HCT116 (cell line): ENCODE results near the gene COL23A1.

Experiments used
- ATF3 ChIP-seq: IDR thresholded peaks from 2 replicates; pipeline ENCODE4 v1.6.1; 2012
- CEBPB ChIP-seq: IDR thresholded peaks from 2 replicates; pipeline ENCODE4 v1.6.1; 2012; ENCODE audit warnings: low read depth
- EZH2phosphoT487 ChIP-seq: fragments of 200-600 bp; IDR thresholded peaks from 2 replicates; pipeline ENCODE4 v1.6.1; 2018; ENCODE audit warnings: antibody characterized with exemption, borderline replicate concordance
- POLR2AphosphoS5 ChIP-seq: IDR thresholded peaks from 2 replicates; pipeline ENCODE4 v1.6.1; 2011; ENCODE audit warnings: mild to moderate bottlenecking, low read depth, low read length, moderate library complexity
- RAD21 ChIP-seq: IDR thresholded peaks from 2 replicates; pipeline ENCODE4 v1.6.1; 2012; ENCODE audit warnings: low read depth, mild to moderate bottlenecking
- SP1 ChIP-seq: IDR thresholded peaks from 2 replicates; pipeline ENCODE4 v1.6.1; 2012; ENCODE audit warnings: low read depth
- SRF ChIP-seq: IDR thresholded peaks from 2 replicates; pipeline ENCODE4 v1.6.1; 2012; ENCODE audit warnings: low read depth
- ZNF274 ChIP-seq: fragments of 200-500 bp; sonication (Bioruptor generic); IDR thresholded peaks from 2 replicates; pipeline ENCODE4 v1.6.1; 2014; ENCODE audit warnings: mild to moderate bottlenecking, low read depth, low read length, inconsistent platforms
- TF ChIP-seq, protein P1 (sequence below), 3 experiments: fragments of 200-600 bp in 1 of 3; sonication (generic) in 1 of 3; IDR thresholded peaks in 2 of 3; conservative IDR thresholded peaks in 1 of 3; 2 replicates each; pipeline ENCODE4 v1.5.1; 2012 to 2017; ENCODE audit warnings: low read depth in 2 of 3, low read length in 2 of 3, antibody characterized with exemption in 1 of 3, borderline replicate concordance in 1 of 3, control low read depth in 1 of 3, mild to moderate bottlenecking in 1 of 3, mixed read lengths in 1 of 3, mixed run types in 1 of 3, moderate library complexity in 1 of 3; ENCODE audit not compliant: insufficient read depth in 1 of 3
- TF ChIP-seq, protein P2 (sequence below): IDR thresholded peaks from 2 replicates; pipeline ENCODE4 v1.6.1; 2012; ENCODE audit warnings: low read depth

DNA sequence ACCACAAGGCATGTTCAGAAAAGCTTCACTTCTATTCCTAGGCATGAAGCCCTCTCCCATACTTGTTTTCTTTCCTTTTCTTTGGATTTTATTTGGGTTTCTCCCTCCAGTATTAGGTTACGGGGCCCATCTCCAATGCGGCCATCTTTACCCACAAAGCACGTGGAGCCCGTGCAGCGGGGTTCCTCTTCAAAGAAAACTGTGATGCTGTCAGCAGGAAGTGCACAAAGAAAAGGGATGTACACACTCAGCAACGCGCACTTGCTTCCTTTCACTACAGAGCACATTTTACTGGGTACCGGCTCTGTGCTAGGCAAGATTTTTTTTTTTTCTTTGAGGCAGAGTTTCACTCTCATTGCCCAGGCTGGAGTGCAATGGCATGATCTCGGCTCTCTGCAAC is 106.6 kb downstream of the COL23A1 start:
- TF ChIP-seq EZH2phosphoT487 (no peak), RAD21 (no peak), CEBPB (no peak), ATF3 (no peak), SRF (no peak), ZNF274 (no peak), SP1 (no peak), POLR2AphosphoS5 (no peak)
- TF ChIP-seq, protein P1, sequence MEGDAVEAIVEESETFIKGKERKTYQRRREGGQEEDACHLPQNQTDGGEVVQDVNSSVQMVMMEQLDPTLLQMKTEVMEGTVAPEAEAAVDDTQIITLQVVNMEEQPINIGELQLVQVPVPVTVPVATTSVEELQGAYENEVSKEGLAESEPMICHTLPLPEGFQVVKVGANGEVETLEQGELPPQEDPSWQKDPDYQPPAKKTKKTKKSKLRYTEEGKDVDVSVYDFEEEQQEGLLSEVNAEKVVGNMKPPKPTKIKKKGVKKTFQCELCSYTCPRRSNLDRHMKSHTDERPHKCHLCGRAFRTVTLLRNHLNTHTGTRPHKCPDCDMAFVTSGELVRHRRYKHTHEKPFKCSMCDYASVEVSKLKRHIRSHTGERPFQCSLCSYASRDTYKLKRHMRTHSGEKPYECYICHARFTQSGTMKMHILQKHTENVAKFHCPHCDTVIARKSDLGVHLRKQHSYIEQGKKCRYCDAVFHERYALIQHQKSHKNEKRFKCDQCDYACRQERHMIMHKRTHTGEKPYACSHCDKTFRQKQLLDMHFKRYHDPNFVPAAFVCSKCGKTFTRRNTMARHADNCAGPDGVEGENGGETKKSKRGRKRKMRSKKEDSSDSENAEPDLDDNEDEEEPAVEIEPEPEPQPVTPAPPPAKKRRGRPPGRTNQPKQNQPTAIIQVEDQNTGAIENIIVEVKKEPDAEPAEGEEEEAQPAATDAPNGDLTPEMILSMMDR (IDR thresholded peaks at IDR 0.05 in 2 of 3, conservative IDR thresholded peaks at IDR 0.05 in 1 of 3; ENCODE audit: borderline replicate concordance in 1 of 3, insufficient read depth in 1 of 3, low read depth in 2 of 3, low read length in 2 of 3) = no peak
- TF ChIP-seq, protein P2, sequence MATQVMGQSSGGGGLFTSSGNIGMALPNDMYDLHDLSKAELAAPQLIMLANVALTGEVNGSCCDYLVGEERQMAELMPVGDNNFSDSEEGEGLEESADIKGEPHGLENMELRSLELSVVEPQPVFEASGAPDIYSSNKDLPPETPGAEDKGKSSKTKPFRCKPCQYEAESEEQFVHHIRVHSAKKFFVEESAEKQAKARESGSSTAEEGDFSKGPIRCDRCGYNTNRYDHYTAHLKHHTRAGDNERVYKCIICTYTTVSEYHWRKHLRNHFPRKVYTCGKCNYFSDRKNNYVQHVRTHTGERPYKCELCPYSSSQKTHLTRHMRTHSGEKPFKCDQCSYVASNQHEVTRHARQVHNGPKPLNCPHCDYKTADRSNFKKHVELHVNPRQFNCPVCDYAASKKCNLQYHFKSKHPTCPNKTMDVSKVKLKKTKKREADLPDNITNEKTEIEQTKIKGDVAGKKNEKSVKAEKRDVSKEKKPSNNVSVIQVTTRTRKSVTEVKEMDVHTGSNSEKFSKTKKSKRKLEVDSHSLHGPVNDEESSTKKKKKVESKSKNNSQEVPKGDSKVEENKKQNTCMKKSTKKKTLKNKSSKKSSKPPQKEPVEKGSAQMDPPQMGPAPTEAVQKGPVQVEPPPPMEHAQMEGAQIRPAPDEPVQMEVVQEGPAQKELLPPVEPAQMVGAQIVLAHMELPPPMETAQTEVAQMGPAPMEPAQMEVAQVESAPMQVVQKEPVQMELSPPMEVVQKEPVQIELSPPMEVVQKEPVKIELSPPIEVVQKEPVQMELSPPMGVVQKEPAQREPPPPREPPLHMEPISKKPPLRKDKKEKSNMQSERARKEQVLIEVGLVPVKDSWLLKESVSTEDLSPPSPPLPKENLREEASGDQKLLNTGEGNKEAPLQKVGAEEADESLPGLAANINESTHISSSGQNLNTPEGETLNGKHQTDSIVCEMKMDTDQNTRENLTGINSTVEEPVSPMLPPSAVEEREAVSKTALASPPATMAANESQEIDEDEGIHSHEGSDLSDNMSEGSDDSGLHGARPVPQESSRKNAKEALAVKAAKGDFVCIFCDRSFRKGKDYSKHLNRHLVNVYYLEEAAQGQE = no peak
